CD4-positive, alpha-beta T cell treated with Interleukin-21 for 1 hour (primary cell): ENCODE data around the gene LAMB1.
"Not testable (repeated sequence)": the region's sequence is repeated elsewhere in the genome, so short reads cannot be mapped to it uniquely, and the experiment has no call there.

Experiments
- DNase-seq: peaks from one replicate; pipeline ENCODE4 v3.0.0-alpha.2; 2020

The LAMB1 gene

GRCh38 chr7:107968449-107968848 is 34.5 kb downstream of the LAMB1 start:
- DNase-seq, result no peak

GRCh38 chr7:107967420-107967819 is 35.5 kb downstream of the LAMB1 start:
- no peak for DNase-seq

DNA sequence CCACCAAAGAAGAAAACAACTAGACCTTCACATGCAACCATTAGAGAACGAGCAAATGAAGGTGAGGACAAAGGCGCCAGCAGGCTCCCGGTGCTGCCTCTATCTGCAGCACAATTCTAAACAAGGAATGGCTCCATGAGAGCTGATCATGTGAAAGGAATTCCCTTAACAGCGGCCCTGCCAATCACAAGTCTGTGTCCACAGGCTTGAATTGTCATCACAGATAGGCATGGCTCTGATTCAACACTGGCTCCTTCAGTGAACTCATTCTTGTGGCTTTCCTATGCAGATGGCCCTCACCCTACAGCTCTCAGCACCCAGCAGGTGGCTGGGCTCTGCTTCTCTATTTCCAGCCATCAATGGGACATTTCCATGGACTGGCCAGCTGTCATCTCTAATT is 36.2 kb downstream of the LAMB1 start:
- DNase-seq, result no peak

DNA sequence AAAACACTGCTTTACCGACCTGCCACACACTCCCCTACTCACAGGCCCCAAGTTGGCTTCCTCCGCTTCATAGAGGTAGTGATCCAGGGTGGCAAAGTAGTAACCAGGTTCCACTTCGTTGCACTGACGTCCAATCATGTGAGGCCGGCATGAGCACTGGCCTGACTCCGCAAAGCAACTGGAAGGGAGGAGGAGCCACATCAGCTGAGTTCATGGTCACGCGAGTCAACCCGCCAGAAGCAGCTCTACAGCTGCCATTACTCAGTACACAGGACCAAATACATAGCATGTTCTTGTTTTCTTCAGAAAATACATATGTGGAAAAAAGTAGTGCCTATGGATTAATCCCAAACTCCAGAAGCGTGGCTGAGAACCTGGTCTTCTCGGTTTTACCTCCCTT is 38.5 kb downstream of the LAMB1 start:
- DNase-seq, result no peak

DNA sequence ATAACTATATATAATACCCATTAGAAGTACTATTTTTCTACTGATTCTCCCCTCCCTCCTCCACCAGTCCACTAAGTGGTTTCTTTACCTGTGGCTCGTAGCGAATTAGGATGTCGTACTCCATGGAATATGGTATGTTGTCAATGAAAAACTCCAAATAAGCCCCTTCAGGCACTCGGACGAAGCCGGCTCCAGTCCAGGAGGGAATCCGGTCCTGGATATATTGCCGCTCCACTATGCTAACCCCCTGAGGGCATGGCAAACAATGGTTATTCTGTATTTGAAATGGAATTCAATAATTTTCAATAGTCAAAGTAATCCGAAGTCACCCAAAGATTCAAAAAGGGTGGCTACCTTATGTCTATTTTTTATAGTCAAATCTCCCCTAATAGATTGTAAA is 40.1 kb downstream of the LAMB1 start:
- DNase-seq, result no peak

GRCh38 chr7:107961405-107961804 is 41.6 kb downstream of the LAMB1 start:
- DNase-seq, result no peak

- DNase-seq, result no peak
Measured at GRCh38 chr7:107960272-107960671, 42.7 kb downstream of the LAMB1 start.

GRCh38 chr7:107959527-107959898 is 43.4 kb downstream of the LAMB1 start:
- DNase-seq, result no peak

- no peak for DNase-seq
Measured at GRCh38 chr7:107958764-107959526, 44.0 kb downstream of the LAMB1 start.

GRCh38 chr7:107957436-107957835 is 45.5 kb downstream of the LAMB1 start:
- DNase-seq, result no peak

DNA sequence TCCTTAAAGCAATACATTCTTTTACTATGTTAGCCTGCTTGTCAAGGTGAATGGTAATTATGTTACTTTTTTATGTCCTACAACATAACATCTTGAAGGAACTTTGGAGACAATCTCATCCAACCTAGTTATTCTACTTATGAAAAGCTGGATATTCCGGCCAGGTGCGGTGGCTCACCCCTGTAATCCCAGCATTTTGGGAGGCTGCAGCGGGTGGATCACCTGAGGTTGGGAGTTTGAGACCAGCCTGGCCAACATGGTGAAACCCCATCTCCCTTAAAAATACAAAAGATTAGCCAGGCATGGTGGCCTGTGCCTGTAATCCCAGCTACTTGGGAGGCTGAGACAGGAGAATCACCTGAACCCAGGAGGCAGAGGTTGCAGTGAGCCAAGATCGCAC is 46.0 kb downstream of the LAMB1 start:
- not testable (repeated sequence) for DNase-seq

GRCh38 chr7:107955394-107955793 is 47.6 kb downstream of the LAMB1 start:
- no peak for DNase-seq

DNA sequence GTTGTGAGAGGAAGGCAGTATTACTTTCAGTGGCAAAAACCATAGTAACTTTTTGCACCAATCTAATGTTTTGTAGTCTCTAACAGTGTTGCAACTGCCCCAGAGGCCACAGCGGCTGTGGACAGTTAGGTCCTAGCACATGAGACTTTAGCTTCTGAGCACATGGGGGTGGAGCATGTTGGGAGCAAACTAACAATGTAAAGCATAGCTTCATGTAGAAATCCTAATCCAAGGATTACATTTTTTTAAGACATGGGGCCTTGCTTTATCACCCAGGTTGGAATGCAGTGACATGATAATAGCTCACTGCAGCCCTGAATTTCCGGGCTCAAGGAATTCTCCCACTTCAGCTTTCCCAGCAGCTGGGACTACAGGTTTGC is 49.0 kb downstream of the LAMB1 start:
- DNase-seq, result no peak

GRCh38 chr7:107953265-107953923 is 49.6 kb downstream of the LAMB1 start:
- no peak for DNase-seq

DNA sequence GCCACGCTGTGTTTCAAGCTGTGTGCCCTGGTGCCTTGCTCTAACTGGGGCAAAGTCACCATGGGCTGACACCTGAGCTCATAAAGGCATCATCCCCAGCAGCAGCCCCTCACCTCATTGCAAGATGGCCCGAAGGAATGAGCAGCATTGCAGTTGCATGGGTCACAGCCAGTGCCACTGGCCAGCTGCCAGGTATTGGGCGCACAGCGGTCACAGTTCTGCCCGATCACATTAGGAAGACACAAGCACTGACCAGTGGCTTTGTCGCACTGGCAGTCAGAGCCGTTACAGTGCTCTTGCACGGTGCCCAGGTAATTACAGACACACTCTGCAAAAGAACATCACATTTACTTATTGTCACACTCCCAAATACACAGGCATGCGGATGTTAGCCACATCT is 51.1 kb downstream of the LAMB1 start:
- DNase-seq, result no peak

GRCh38 chr7:107951172-107951787 is 51.7 kb downstream of the LAMB1 start:
- DNase-seq, result no peak

DNA sequence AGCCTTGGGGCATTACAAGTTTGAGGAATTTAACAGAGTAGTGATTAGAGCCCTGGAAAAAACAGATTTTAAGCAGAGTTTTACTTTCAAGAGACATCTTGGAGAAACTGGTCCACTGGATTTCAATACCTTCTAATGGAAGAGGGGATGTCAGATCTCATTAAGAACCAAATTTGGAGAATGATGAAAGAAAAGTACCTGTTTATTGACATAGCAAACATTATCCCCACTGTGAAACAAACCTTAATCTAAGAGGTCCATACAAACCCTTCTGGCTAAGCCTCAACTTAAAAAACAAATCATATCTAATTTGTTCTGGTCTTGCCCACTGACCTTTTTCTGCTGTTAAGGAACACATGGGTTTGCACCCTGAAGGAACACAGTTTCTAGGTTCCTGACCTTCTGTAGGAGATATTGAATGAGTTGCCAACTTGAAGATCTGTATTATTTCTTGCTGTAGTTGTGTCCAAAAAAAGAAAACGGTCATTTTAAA is 53.5 kb downstream of the LAMB1 start:
- DNase-seq, result no peak

- no peak for DNase-seq
Measured at GRCh38 chr7:107948645-107949442, 54.1 kb downstream of the LAMB1 start.

GRCh38 chr7:107946881-107947280 is 56.1 kb downstream of the LAMB1 start:
- DNase-seq, result no peak

GRCh38 chr7:107946451-107946850 is 56.5 kb downstream of the LAMB1 start:
- DNase-seq, result no peak

- DNase-seq, result no peak
Measured at GRCh38 chr7:107945332-107945731, 57.6 kb downstream of the LAMB1 start.

GRCh38 chr7:107944411-107945169 is 58.4 kb downstream of the LAMB1 start:
- DNase-seq, result no peak

DNA sequence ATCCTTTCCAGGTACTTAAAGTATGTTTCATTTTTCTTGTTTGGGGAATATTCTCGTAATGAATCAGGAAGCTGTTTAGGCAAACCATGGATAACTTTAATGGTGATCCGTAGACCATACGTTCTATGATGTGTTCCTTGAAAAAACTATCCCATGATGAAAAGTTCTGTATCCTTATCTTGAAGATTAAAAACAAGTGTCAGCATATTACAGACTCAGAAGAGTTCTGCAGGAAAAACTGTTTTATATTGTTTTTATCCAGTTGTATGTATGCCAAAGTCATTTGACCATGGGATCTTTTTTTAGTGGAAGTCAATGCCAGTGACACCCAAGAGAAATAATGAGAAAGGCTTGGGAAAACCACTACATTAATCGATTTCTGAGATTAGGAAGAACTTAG is 59.9 kb downstream of the LAMB1 start:
- no peak for DNase-seq
